NT2/D1 (cell line): ENCODE data around the gene UBASH3B.

Experiments
- SUZ12 ChIP-seq: IDR thresholded peaks from 2 replicates; pipeline ENCODE4 v1.6.1; 2011; ENCODE audit not compliant: insufficient read length, insufficient read depth; ENCODE audit errors: extremely low read depth
- YY1 ChIP-seq: IDR thresholded peaks from 2 replicates; pipeline ENCODE4 v1.6.1; 2011; ENCODE audit not compliant: insufficient read length, insufficient read depth
- ZNF274 ChIP-seq: IDR thresholded peaks from 2 replicates; pipeline ENCODE4 v1.6.1; 2011; ENCODE audit warnings: mild to moderate bottlenecking, low read depth, low read length

GRCh38 chr11:122729139-122729538 is 73.6 kb downstream of the UBASH3B start:
- TF ChIP-seq YY1 (no peak), ZNF274 (no peak), SUZ12 (no peak)
